ENCODE data around the gene SMARCA4. TPM values are rescaled to one million over a fixed set of nuclear protein-coding genes. Genes with fewer than 3 reads are reported as not detected.
A peak's percentile ranks its signal among the peaks of the same experiment; 100 is the strongest.

The SMARCA4 gene
- total and polyA plus RNA-seq, 2 experiments from 2014 or later = 177 to 336 TPM

DNA sequence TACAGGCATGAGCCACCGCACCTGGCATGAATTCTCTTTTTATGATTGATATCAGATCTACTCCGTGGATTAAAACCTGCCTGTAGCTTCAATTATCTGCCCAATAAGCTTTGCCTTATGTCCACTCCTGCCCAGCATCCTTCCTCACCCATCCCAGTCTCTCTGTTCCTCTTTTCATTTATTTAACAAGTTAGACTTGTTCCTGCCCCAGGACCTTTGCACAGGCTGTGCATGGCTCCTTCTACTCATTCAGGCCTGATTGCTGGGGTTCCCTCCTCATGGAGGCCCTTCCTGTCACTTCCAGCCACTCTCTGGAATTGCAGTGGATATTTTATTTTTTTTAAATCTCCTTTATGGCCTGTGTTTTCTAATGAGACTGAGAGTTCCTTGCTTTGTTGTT is 27.6 kb downstream of the SMARCA4 start:
- ATAC-seq = no peak
- H3K4me3 Mint-ChIP-seq = no peak overlapping the region
- no peaks in the 10 kb centered on the region for H3K9me3 Mint-ChIP-seq
- H3K79me2 ChIP-seq (replicated peaks; ENCODE audit: insufficient read depth) = peaks cover 21% of the 10 kb centered on the region
- no peak overlapping the region for H3K4me3 ChIP-seq
- H3K4me1 ChIP-seq (ENCODE audit: insufficient read depth) = no peaks in the 10 kb centered on the region
- H3K27me3 Mint-ChIP-seq (ENCODE audit: insufficient read depth, low read depth, poor library complexity) = peaks cover 7% of the 10 kb centered on the region
- peaks cover 24% of the 10 kb centered on the region; the same call in 1 of the 2 replicates for H4K20me1 ChIP-seq (replicated peaks; ENCODE audit: insufficient read depth)
- H3K4me2 ChIP-seq = no peak overlapping the region
- no peak overlapping the region for H3K27ac Mint-ChIP-seq
- peaks cover 32% of the 10 kb centered on the region for H3K36me3 ChIP-seq (ENCODE audit: insufficient read depth)
- peaks cover 80% of the 10 kb centered on the region for H3K36me3 Mint-ChIP-seq (ENCODE audit: low read depth)
- no peaks in the 10 kb centered on the region for H3K27me3 ChIP-seq (ENCODE audit: insufficient read depth)
- H3F3A ChIP-seq (replicated peaks; ENCODE audit: low read depth) = 0 out of 2 replicates have a peak, but pooled peaks cover 6% of the 10 kb centered on the region
- 0 out of 2 replicates have a peak overlapping the region, but pooled peaks have one; percentile 50 for H3K27ac ChIP-seq (ENCODE audit: low read depth)
- H2AFZ ChIP-seq = no peak overlapping the region
- H3K4me1 Mint-ChIP-seq = no peaks in the 10 kb centered on the region
- H3K9me2 ChIP-seq (ENCODE audit: insufficient read depth) = no peaks in the 10 kb centered on the region
- TF ChIP-seq ETS1 (IDR thresholded peaks at IDR 0.05) (no peak), ZNF114 (CRISPR knock-in tag; IDR thresholded peaks at IDR 0.05) (no peak), JUNB (IDR thresholded peaks at IDR 0.05; ENCODE audit: unreplicated experiment) (no peak), NANOG (IDR thresholded peaks at IDR 0.05; ENCODE audit: borderline replicate concordance) (no peak), ZNF331 (CRISPR knock-in tag; IDR thresholded peaks at IDR 0.05; ENCODE audit: low read depth) (no peak), CREB1 (CRISPR knock-in tag; IDR thresholded peaks at IDR 0.05; ENCODE audit: low read depth) (no peak), CTCF (conservative IDR thresholded peaks at IDR 0.05; ENCODE audit: low read depth in 2 of 2) (no peak), EZH2 (IDR thresholded peaks at IDR 0.05; ENCODE audit: low read depth, unreplicated experiment) (no peak), POLR2AphosphoS5 (IDR thresholded peaks at IDR 0.05; ENCODE audit: low read depth) (no peak), ZNF462 (CRISPR knock-in tag; IDR thresholded peaks at IDR 0.05) (no peak), EZH2phosphoT487 (IDR thresholded peaks at IDR 0.05; ENCODE audit: unreplicated experiment) (no peak), STAT1 (IDR thresholded peaks at IDR 0.05; ENCODE audit: unreplicated experiment) (no peak)
- TF ChIP-seq, protein P1, sequence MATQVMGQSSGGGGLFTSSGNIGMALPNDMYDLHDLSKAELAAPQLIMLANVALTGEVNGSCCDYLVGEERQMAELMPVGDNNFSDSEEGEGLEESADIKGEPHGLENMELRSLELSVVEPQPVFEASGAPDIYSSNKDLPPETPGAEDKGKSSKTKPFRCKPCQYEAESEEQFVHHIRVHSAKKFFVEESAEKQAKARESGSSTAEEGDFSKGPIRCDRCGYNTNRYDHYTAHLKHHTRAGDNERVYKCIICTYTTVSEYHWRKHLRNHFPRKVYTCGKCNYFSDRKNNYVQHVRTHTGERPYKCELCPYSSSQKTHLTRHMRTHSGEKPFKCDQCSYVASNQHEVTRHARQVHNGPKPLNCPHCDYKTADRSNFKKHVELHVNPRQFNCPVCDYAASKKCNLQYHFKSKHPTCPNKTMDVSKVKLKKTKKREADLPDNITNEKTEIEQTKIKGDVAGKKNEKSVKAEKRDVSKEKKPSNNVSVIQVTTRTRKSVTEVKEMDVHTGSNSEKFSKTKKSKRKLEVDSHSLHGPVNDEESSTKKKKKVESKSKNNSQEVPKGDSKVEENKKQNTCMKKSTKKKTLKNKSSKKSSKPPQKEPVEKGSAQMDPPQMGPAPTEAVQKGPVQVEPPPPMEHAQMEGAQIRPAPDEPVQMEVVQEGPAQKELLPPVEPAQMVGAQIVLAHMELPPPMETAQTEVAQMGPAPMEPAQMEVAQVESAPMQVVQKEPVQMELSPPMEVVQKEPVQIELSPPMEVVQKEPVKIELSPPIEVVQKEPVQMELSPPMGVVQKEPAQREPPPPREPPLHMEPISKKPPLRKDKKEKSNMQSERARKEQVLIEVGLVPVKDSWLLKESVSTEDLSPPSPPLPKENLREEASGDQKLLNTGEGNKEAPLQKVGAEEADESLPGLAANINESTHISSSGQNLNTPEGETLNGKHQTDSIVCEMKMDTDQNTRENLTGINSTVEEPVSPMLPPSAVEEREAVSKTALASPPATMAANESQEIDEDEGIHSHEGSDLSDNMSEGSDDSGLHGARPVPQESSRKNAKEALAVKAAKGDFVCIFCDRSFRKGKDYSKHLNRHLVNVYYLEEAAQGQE (IDR thresholded peaks at IDR 0.05; ENCODE audit: unreplicated experiment) = no peak
- DNase-seq (ENCODE audit: low spot score) = no peak

Measured in GM23338 (cell line).